Hepatocyte (in vitro differentiated cells): ENCODE results near the gene PDCD6IP. TPM values are rescaled to one million over a fixed set of nuclear protein-coding genes. Genes with fewer than 3 reads are reported as not detected.
A peak's percentile ranks its signal among the peaks of the same experiment; 100 is the strongest.

Source experiments
- DNase-seq: peaks from one replicate; pipeline ENCODE4 v3.0.0-alpha.2; 2016; ENCODE audit warnings: low spot score
- H2AFZ ChIP-seq: fragments of 200-600 bp; sonication (generic); 2 replicates; pipeline ENCODE4 v1.6.0; 2016; ENCODE audit warnings: antibody characterized with exemption, mild to moderate bottlenecking
- H3K27ac ChIP-seq: fragments of 200-600 bp; sonication (generic); 2 replicates; pipeline ENCODE4 v1.5.1; 2016; ENCODE audit warnings: mild to moderate bottlenecking
- H3K27me3 ChIP-seq: fragments of 200-600 bp; sonication (generic); 2 replicates; pipeline ENCODE4 v1.6.1; 2016
- H3K36me3 ChIP-seq: fragments of 200-600 bp; sonication (generic); replicated peaks from 2 replicates; pipeline ENCODE4 v1.5.1; 2016; ENCODE audit warnings: low read depth; ENCODE audit not compliant: insufficient read depth
- H3K4me1 ChIP-seq: fragments of 200-600 bp; sonication (generic); 2 replicates; pipeline ENCODE4 v1.5.1; 2016; ENCODE audit warnings: mild to moderate bottlenecking, moderate library complexity; ENCODE audit not compliant: insufficient read depth
- H3K4me2 ChIP-seq: fragments of 200-600 bp; sonication (generic); 2 replicates; pipeline ENCODE4 v1.6.0; 2016
- H3K4me3 ChIP-seq: fragments of 200-600 bp; sonication (generic); 2 replicates; pipeline ENCODE4 v1.5.1; 2016; ENCODE audit warnings: mild to moderate bottlenecking
- H3K79me2 ChIP-seq: fragments of 200-600 bp; sonication (generic); 2 replicates; pipeline ENCODE4 v1.6.0; 2017; ENCODE audit warnings: mild to moderate bottlenecking
- H3K9me2 ChIP-seq: fragments of 200-600 bp; sonication (generic); replicated peaks from 2 replicates; pipeline ENCODE4 v1.6.0; 2017; ENCODE audit warnings: mild to moderate bottlenecking; ENCODE audit not compliant: insufficient read depth
- H3K9me3 ChIP-seq: fragments of 200-600 bp; sonication (generic); 2 replicates; pipeline ENCODE4 v1.5.1; 2016; ENCODE audit warnings: low read depth, mild to moderate bottlenecking
- H4K20me1 ChIP-seq: fragments of 200-600 bp; sonication (generic); 2 replicates; pipeline ENCODE4 v1.6.0; 2016; ENCODE audit warnings: mild to moderate bottlenecking; ENCODE audit not compliant: insufficient read depth, poor library complexity, severe bottlenecking
- EZH2 ChIP-seq: fragments of 200-600 bp; sonication (generic); IDR thresholded peaks from 2 replicates; pipeline ENCODE4 v1.6.1; 2016; ENCODE audit warnings: antibody characterized with exemption, mild to moderate bottlenecking, borderline replicate concordance
- EZH2phosphoT487 ChIP-seq: fragments of 200-600 bp; sonication (generic); IDR thresholded peaks from one replicate; pipeline ENCODE4 v1.6.1; 2018; ENCODE audit warnings: antibody characterized with exemption, mild to moderate bottlenecking, low read depth, moderate library complexity; ENCODE audit not compliant: unreplicated experiment, severe bottlenecking
- WGBS: methylation state at CpG from one replicate; pipeline ENCODE4 v1.1.6; 2016; ENCODE audit warnings: low lambda C conversion rate; ENCODE audit errors: missing lambda C conversion rate; 5-methylcytosine and 5-hydroxymethylcytosine counted together
- polyA plus RNA-seq: library from polyadenylated mRNA; unstranded; fragments of >200 nt; fragmentation: Nextera tagmentation; extraction: Ambion mirVana; gene quantifications from 2 replicates; pipeline ENCODE4 v1.2.1, GENCODE V29; 2016
- total RNA-seq: library from RNA; depleted of rRNA; stranded (reverse); fragments of >200 nt; gene quantifications from 2 replicates; pipeline ENCODE4 v1.2.3, GENCODE V29; 2014
- TF ChIP-seq, protein P1 (sequence below): fragments of 200-600 bp; sonication (generic); IDR thresholded peaks from 2 replicates; pipeline ENCODE4 v1.5.1; 2016; ENCODE audit warnings: antibody characterized with exemption, mild to moderate bottlenecking; ENCODE audit not compliant: poor library complexity

PDCD6IP gene
- total and polyA plus RNA-seq, 2 experiments from 2014 or later: 83.6 to 121 TPM

DNA sequence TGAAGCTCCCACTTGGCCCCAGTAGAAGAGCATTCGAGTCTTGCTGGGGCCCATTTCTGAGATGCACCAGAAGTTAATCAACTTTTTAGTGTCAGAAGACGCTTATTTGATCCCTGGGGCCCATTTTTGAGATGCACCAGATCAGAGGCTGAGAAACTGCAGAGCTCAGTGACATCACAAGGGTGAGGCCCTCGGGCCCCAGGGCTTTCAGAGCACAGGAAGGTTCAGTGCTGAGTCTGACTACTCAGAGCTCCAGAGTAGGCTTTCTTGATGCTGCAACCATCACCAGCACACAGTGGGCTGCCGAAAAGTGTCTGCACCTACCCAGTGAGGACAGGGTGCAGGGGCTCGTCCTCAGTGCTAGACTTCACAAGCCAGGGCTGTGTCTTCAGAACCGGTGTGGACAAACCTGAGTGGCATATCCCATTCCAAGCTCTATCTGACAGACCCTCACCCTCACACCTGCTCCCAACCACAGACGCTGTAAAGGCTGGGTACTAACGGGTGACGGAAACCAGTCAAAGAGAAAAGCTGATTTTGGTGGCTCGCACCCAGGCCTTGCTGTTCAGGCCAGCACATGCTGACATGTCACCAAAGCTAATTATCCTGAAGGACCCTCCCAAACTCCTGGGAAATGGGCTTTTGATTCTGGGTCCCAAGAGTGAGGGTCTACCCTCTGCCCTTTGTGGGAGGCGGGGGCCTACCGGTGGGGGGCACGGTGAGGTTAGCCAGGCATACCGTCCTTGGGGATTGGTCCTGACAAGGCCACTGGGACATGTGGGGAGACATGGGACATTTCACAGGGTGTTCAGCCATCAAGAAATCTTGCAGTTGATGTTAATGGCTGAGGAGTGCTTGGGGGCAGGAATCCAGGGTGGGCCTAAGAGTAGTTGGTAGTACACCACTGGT is 83.0 kb downstream of the PDCD6IP start:
- H2AFZ ChIP-seq: no peak overlapping the region

DNA sequence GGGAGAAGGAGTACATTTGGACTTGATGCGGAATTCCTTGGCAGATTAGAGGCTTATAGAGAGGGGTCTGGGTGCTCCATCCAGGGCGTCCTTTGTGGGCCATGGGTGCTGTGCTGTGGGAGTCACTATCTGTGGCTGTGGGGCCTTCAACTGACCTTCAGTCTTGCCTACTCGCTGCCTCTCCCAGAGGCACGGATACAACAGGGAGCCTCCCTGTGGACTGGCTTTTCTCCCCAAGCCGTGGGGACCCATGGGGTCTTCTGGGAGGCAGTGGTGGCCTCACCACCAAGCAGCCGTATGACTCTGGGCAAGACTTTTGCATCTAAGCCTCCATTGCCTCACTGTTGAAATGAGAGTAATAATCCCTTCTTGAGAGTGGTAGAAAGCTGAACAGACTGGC is 83.9 kb downstream of the PDCD6IP start:
- Histone ChIP-seq H4K20me1 (no peaks in the 10 kb centered on the region), H3K4me3 (no peak overlapping the region), H3K4me2 (no peak overlapping the region), H3K27me3 (no peaks in the 10 kb centered on the region), H3K36me3 (no peaks in the 10 kb centered on the region), H3K9me2 (no peaks in the 10 kb centered on the region), H2AFZ (no peak overlapping the region), H3K9me3 (no peaks in the 10 kb centered on the region), H3K27ac (no peak overlapping the region), H3K79me2 (no peaks in the 10 kb centered on the region), H3K4me1 (peaks cover 4% of the 10 kb centered on the region)
- TF ChIP-seq, protein P1, sequence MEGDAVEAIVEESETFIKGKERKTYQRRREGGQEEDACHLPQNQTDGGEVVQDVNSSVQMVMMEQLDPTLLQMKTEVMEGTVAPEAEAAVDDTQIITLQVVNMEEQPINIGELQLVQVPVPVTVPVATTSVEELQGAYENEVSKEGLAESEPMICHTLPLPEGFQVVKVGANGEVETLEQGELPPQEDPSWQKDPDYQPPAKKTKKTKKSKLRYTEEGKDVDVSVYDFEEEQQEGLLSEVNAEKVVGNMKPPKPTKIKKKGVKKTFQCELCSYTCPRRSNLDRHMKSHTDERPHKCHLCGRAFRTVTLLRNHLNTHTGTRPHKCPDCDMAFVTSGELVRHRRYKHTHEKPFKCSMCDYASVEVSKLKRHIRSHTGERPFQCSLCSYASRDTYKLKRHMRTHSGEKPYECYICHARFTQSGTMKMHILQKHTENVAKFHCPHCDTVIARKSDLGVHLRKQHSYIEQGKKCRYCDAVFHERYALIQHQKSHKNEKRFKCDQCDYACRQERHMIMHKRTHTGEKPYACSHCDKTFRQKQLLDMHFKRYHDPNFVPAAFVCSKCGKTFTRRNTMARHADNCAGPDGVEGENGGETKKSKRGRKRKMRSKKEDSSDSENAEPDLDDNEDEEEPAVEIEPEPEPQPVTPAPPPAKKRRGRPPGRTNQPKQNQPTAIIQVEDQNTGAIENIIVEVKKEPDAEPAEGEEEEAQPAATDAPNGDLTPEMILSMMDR: no peak
- TF ChIP-seq EZH2phosphoT487: no peak
- TF ChIP-seq EZH2: no peak
- no peak for DNase-seq
- WGBS: 88% methylated on average over 6 of the region's 6 CpGs

More for the DNA sequence above, 83.0 kb downstream of the PDCD6IP start:
- Histone ChIP-seq H3K79me2 (no peaks in the 10 kb centered on the region), H3K27ac (no peak overlapping the region), H3K4me3 (no peak overlapping the region), H3K4me1 (peaks cover 4% of the 10 kb centered on the region), H3K27me3 (no peaks in the 10 kb centered on the region), H3K9me2 (no peaks in the 10 kb centered on the region), H3K9me3 (no peaks in the 10 kb centered on the region), H4K20me1 (no peaks in the 10 kb centered on the region), H3K4me2 (no peak overlapping the region), H3K36me3 (no peaks in the 10 kb centered on the region)
- no peak for DNase-seq
- 83% methylated on average over 14 of the region's 14 CpGs for WGBS
- TF ChIP-seq, protein P1: no peak
- no peak for TF ChIP-seq EZH2
- no peak for TF ChIP-seq EZH2phosphoT487

DNA sequence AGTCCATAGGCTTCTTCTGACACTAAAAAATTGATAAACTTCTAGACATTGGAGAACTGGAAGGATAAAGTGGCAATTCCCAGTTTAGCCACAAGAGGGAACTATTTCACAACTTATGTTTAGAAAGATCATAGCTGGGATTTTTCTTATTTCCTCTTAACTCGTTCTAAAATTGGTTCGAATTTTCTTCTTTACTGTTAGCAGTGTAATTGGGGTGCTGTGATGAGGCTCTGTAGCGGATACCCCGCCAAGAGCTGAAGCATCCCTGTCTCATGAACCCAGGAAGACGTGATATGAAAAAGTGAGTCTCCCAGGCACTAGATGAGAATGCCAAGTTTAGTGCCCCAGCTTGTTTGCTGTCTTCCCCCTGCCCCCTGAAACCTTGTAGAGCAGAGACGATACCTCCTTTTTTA is 85.1 kb downstream of the PDCD6IP start:
- Histone ChIP-seq H4K20me1 (no peaks in the 10 kb centered on the region), H3K36me3 (no peaks in the 10 kb centered on the region), H3K9me3 (no peaks in the 10 kb centered on the region), H3K4me1 (peaks cover 4% of the 10 kb centered on the region), H2AFZ (no peak overlapping the region), H3K27me3 (no peaks in the 10 kb centered on the region), H3K27ac (no peak overlapping the region), H3K4me3 (no peak overlapping the region), H3K4me2 (peak overlapping the region; percentile 66), H3K9me2 (no peaks in the 10 kb centered on the region), H3K79me2 (no peaks in the 10 kb centered on the region)
- WGBS: 11% methylated on average over 6 of the region's 6 CpGs
- no peak for TF ChIP-seq EZH2phosphoT487
- TF ChIP-seq, protein P1: peak; percentile 83
- no peak for TF ChIP-seq EZH2
- peak; percentile 60 for DNase-seq
